Measurements from ENCODE around the gene TAGLN2. TPM values are rescaled to one million over a fixed set of nuclear protein-coding genes. Genes with fewer than 3 reads are reported as not detected.

The TAGLN2 gene
- polyA plus RNA-seq, 2 of the 4 experiments (the other 2 are of a cell fraction), result 536 to 811 TPM

GRCh38 chr1:159869173-159869572, 56.1 kb downstream of the TAGLN2 start (continued):
- TF ChIP-seq ATOH8 (CRISPR knock-in tag; IDR thresholded peaks at IDR 0.05; ENCODE audit: low read depth) (no peak), REST (IDR thresholded peaks at IDR 0.05) (no peak), HEYL (CRISPR knock-in tag; IDR thresholded peaks at IDR 0.05) (no peak), ZNF302 (CRISPR knock-in tag; IDR thresholded peaks at IDR 0.05) (no peak), TP53 (CRISPR knock-in tag; IDR thresholded peaks at IDR 0.05) (no peak)

- ATAC-seq (no peak), FAIRE-seq (no peak), DNase-seq (ENCODE audit: low read depth in 1 of 2, low spot score in 1 of 2) (no peak)
- ChIA-PET CTCF (interaction anchor here (0.8 to 3.0 kb wide), 6 partner anchors 9 to 70 kb away, joined by 3 to 17 read pairs (median 4); no protein-coding TSS in a partner anchor), POLR2A (no interaction called here)
- TF ChIP-seq JUNB (IDR thresholded peaks at IDR 0.05) (no peak), NFE2L2 (conservative IDR thresholded peaks at IDR 0.05; ENCODE audit: low read length) (no peak), ZSCAN20 (CRISPR knock-in tag; IDR thresholded peaks at IDR 0.05) (no peak), ZNF302 (CRISPR knock-in tag; IDR thresholded peaks at IDR 0.05) (no peak)
- no peak overlapping the region for H3K4me3 ChIP-seq
- no peak overlapping the region for H3K4me2 ChIP-seq
- H3K27ac ChIP-seq, result 0 out of 6 replicates have a peak overlapping the region, but pooled peaks of 1 of the 2 experiments have one; percentile 6
- 0 out of 3 replicates have a peak, but pooled peaks cover 3% of the 10 kb centered on the region for H3K4me1 ChIP-seq
- no peaks in the 10 kb centered on the region for H3K9me3 ChIP-seq
- 81% methylated on average over 3 of the region's 3 CpGs for WGBS (ENCODE audit: missing lambda C conversion rate)
These were observed 56.5 kb downstream of the TAGLN2 start for GRCh38 chr1:159868766-159869165.

Small RNA genes within 50 kb of the gene (small RNA-seq; reads per million reads assigned to genes)
- 0 reads per million in 6 experiments for gene MIR4259

Other genes starting within 250 kb of the TAGLN2 start
- not detected in 2 replicates for gene CRP, start 210.9 kb downstream of the TAGLN2 start, polyA plus RNA-seq (2011; rRNA removed)
- gene CRP, start 210.9 kb downstream of the TAGLN2 start, polyA plus RNA-seq (2017; fragmentation: RNase III; extraction: RNeasy Plus Mini Kit Qiagen cat#74134 plus additional on column Dnase treatment), result not detected in 3 replicates
- 32.3 and 35.2 TPM in 2 replicates for gene DUSP23, start 144.5 kb downstream of the TAGLN2 start, polyA plus RNA-seq (2011; rRNA removed)
- gene DUSP23, start 144.5 kb downstream of the TAGLN2 start, polyA plus RNA-seq (2017; fragmentation: RNase III; extraction: RNeasy Plus Mini Kit Qiagen cat#74134 plus additional on column Dnase treatment), result 56.7 to 60.1 TPM (median 57.0 TPM) in 3 replicates
- not detected in 2 replicates for gene FCRL6, start 123.1 kb downstream of the TAGLN2 start, polyA plus RNA-seq (2011; rRNA removed)
- gene FCRL6, start 123.1 kb downstream of the TAGLN2 start, polyA plus RNA-seq (2017; fragmentation: RNase III; extraction: RNeasy Plus Mini Kit Qiagen cat#74134 plus additional on column Dnase treatment), result not detected in 3 replicates
- gene SLAMF8, start 98.6 kb downstream of the TAGLN2 start, polyA plus RNA-seq (2011; rRNA removed), result not detected in 2 replicates
- gene SLAMF8, start 98.6 kb downstream of the TAGLN2 start, polyA plus RNA-seq (2017; fragmentation: RNase III; extraction: RNeasy Plus Mini Kit Qiagen cat#74134 plus additional on column Dnase treatment), result 0.07 TPM in 1 of 3 replicates, not detected in the others
- 0.04 TPM in 1 of 2 replicates, not detected in the other for gene VSIG8, start 62.9 kb downstream of the TAGLN2 start, polyA plus RNA-seq (2011; rRNA removed)
- 0.05 to 0.09 TPM in 2 of 3 replicates, not detected in the other for gene VSIG8, start 62.9 kb downstream of the TAGLN2 start, polyA plus RNA-seq (2017; fragmentation: RNase III; extraction: RNeasy Plus Mini Kit Qiagen cat#74134 plus additional on column Dnase treatment)
- gene CFAP45, start 25.3 kb downstream of the TAGLN2 start, polyA plus RNA-seq (2011; rRNA removed), result 0.50 and 0.67 TPM in 2 replicates
- gene CFAP45, start 25.3 kb downstream of the TAGLN2 start, polyA plus RNA-seq (2017; fragmentation: RNase III; extraction: RNeasy Plus Mini Kit Qiagen cat#74134 plus additional on column Dnase treatment), result 0.76 to 0.89 TPM (median 0.87 TPM) in 3 replicates
- 0.05 and 0.06 TPM in 2 replicates for gene IGSF9, start 20.1 kb upstream of the TAGLN2 start, polyA plus RNA-seq (2011; rRNA removed)
- gene IGSF9, start 20.1 kb upstream of the TAGLN2 start, polyA plus RNA-seq (2017; fragmentation: RNase III; extraction: RNeasy Plus Mini Kit Qiagen cat#74134 plus additional on column Dnase treatment), result 0.49 to 0.54 TPM (median 0.50 TPM) in 3 replicates
- 0.21 and 0.25 TPM in 2 replicates for gene SLAMF9, start 28.7 kb upstream of the TAGLN2 start, polyA plus RNA-seq (2011; rRNA removed)
- gene SLAMF9, start 28.7 kb upstream of the TAGLN2 start, polyA plus RNA-seq (2017; fragmentation: RNase III; extraction: RNeasy Plus Mini Kit Qiagen cat#74134 plus additional on column Dnase treatment), result 0.16 to 0.28 TPM (median 0.22 TPM) in 3 replicates
- gene PIGM, start 106.5 kb upstream of the TAGLN2 start, polyA plus RNA-seq (2011; rRNA removed), result 6.3 and 7.2 TPM in 2 replicates
- gene PIGM, start 106.5 kb upstream of the TAGLN2 start, polyA plus RNA-seq (2017; fragmentation: RNase III; extraction: RNeasy Plus Mini Kit Qiagen cat#74134 plus additional on column Dnase treatment), result 4.8 to 5.3 TPM (median 5.0 TPM) in 3 replicates
- gene KCNJ10, start 144.7 kb upstream of the TAGLN2 start, polyA plus RNA-seq (2011; rRNA removed), result not detected in 2 replicates
- gene KCNJ10, start 144.7 kb upstream of the TAGLN2 start, polyA plus RNA-seq (2017; fragmentation: RNase III; extraction: RNeasy Plus Mini Kit Qiagen cat#74134 plus additional on column Dnase treatment), result 0.05 to 0.09 TPM (median 0.05 TPM) in 3 replicates
- gene KCNJ9, start 156.0 kb upstream of the TAGLN2 start, polyA plus RNA-seq (2011; rRNA removed), result not detected in 2 replicates
- not detected in 3 replicates for gene KCNJ9, start 156.0 kb upstream of the TAGLN2 start, polyA plus RNA-seq (2017; fragmentation: RNase III; extraction: RNeasy Plus Mini Kit Qiagen cat#74134 plus additional on column Dnase treatment)
- 7.3 and 8.3 TPM in 2 replicates for gene IGSF8, start 173.1 kb upstream of the TAGLN2 start, polyA plus RNA-seq (2011; rRNA removed)
- gene IGSF8, start 173.1 kb upstream of the TAGLN2 start, polyA plus RNA-seq (2017; fragmentation: RNase III; extraction: RNeasy Plus Mini Kit Qiagen cat#74134 plus additional on column Dnase treatment), result 6.3 to 8.5 TPM (median 7.8 TPM) in 3 replicates
- gene ATP1A2, start 190.3 kb upstream of the TAGLN2 start, polyA plus RNA-seq (2011; rRNA removed), result 0.07 and 0.09 TPM in 2 replicates
- gene ATP1A2, start 190.3 kb upstream of the TAGLN2 start, polyA plus RNA-seq (2017; fragmentation: RNase III; extraction: RNeasy Plus Mini Kit Qiagen cat#74134 plus additional on column Dnase treatment), result 0.10 to 0.13 TPM in 2 of 3 replicates, not detected in the other
- not detected in 2 replicates for gene ATP1A4, start 226.1 kb upstream of the TAGLN2 start, polyA plus RNA-seq (2011; rRNA removed)
- gene ATP1A4, start 226.1 kb upstream of the TAGLN2 start, polyA plus RNA-seq (2017; fragmentation: RNase III; extraction: RNeasy Plus Mini Kit Qiagen cat#74134 plus additional on column Dnase treatment), result not detected in 3 replicates

Measured in A549 (cell line).